Stomach (tissue), 4 donors: ENCODE measurements around the gene COP1.

ENCODE experiments used
- POLR2A ChIP-seq, 4 donors: fragments of 450-650 bp; IDR thresholded peaks; one replicate each; pipeline ENCODE4 v1.6.1; 2016; ENCODE audit warnings: antibody characterized with exemption in 4 of 4, control low read depth in 2 of 4, mild to moderate bottlenecking in 1 of 4, moderate library complexity in 1 of 4
- POLR2AphosphoS5 ChIP-seq, 3 donors: sonication (generic); formaldehyde crosslinking; IDR thresholded peaks; one replicate each; pipeline ENCODE4 v1.6.1; 2016; ENCODE audit warnings: antibody characterized with exemption in 3 of 3
- TF ChIP-seq, protein P1 (sequence below), 7 experiments: fragments of 450-650 bp in 4 of 7; fragments of 200-600 bp in 3 of 7; sonication (generic) in 3 of 7; IDR thresholded peaks; one replicate each; pipeline ENCODE4 v1.5.1; 2016 to 2019; ENCODE audit warnings: antibody characterized with exemption in 7 of 7, control low read depth in 2 of 7, mild to moderate bottlenecking in 1 of 7

DNA sequence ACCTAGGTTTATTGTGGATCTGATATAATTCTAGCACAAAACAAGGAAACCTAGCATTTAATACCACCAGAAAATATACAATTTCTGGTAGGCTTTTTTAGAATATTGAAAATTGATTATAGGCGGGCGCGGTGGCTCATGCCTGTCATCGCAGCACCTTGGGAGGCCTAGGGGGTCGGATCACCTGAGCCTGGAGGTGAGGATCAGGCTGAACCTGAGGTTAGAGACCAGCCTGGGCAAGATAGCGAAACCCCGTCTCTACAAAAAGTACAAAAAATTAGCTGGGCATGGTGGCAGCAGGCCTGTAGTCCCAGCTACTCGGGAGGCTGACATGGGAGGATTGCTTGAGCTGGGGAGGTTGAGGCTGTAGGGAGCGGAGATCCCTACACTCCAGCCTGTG, 948 bp upstream of the COP1 start:
- TF ChIP-seq, protein P1, sequence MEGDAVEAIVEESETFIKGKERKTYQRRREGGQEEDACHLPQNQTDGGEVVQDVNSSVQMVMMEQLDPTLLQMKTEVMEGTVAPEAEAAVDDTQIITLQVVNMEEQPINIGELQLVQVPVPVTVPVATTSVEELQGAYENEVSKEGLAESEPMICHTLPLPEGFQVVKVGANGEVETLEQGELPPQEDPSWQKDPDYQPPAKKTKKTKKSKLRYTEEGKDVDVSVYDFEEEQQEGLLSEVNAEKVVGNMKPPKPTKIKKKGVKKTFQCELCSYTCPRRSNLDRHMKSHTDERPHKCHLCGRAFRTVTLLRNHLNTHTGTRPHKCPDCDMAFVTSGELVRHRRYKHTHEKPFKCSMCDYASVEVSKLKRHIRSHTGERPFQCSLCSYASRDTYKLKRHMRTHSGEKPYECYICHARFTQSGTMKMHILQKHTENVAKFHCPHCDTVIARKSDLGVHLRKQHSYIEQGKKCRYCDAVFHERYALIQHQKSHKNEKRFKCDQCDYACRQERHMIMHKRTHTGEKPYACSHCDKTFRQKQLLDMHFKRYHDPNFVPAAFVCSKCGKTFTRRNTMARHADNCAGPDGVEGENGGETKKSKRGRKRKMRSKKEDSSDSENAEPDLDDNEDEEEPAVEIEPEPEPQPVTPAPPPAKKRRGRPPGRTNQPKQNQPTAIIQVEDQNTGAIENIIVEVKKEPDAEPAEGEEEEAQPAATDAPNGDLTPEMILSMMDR (IDR thresholded peaks at IDR 0.05): no peak
- TF ChIP-seq POLR2AphosphoS5 (IDR thresholded peaks at IDR 0.05) (no peak), POLR2A (IDR thresholded peaks at IDR 0.05) (no peak)
